Smooth muscle cell (in vitro differentiated cells): ENCODE data around the gene EPDR1. TPM values are rescaled to one million over a fixed set of nuclear protein-coding genes. Genes with fewer than 3 reads are reported as not detected.

Source experiments
- DNase-seq: peaks from one replicate; lab custom pipeline; 2025; ENCODE audit not compliant: unreplicated experiment; lab: John Stamatoyannopoulos, UW
- H2AFZ ChIP-seq: fragments of 200-600 bp; sonication (generic); 2 replicates; pipeline ENCODE4 v1.6.0; 2016; ENCODE audit warnings: antibody characterized with exemption, low read depth, mild to moderate bottlenecking
- H3F3A ChIP-seq: fragments of 200-600 bp; sonication (generic); 2 replicates; pipeline ENCODE4 v1.6.0; 2017; ENCODE audit warnings: antibody characterized with exemption, low read depth
- H3K27ac ChIP-seq: fragments of 200-600 bp; sonication (generic); 2 replicates; pipeline ENCODE4 v1.5.1; 2016; ENCODE audit warnings: low read depth, mild to moderate bottlenecking
- H3K27me3 ChIP-seq: fragments of 200-600 bp; sonication (generic); 2 replicates; pipeline ENCODE4 v1.6.1; 2016; ENCODE audit warnings: low read depth, mild to moderate bottlenecking
- H3K36me3 ChIP-seq: fragments of 200-600 bp; sonication (generic); 2 replicates; pipeline ENCODE4 v1.5.1; 2016; ENCODE audit warnings: low read depth
- H3K4me1 ChIP-seq: fragments of 200-600 bp; sonication (generic); 2 replicates; pipeline ENCODE4 v1.5.1; 2016; ENCODE audit warnings: low read depth
- H3K4me2 ChIP-seq: fragments of 200-600 bp; sonication (generic); 2 replicates; pipeline ENCODE4 v1.6.0; 2016; ENCODE audit warnings: mild to moderate bottlenecking
- H3K4me3 ChIP-seq: fragments of 200-600 bp; sonication (generic); 2 replicates; pipeline ENCODE4 v1.5.1; 2016; ENCODE audit warnings: mild to moderate bottlenecking
- H3K79me2 ChIP-seq: fragments of 200-600 bp; sonication (generic); 2 replicates; pipeline ENCODE4 v1.6.0; 2016; ENCODE audit warnings: low read depth, mild to moderate bottlenecking
- H3K9ac ChIP-seq: fragments of 200-600 bp; sonication (generic); 2 replicates; pipeline ENCODE4 v1.6.0; 2016; ENCODE audit warnings: low read depth
- H3K9me3 ChIP-seq: fragments of 200-600 bp; sonication (generic); replicated peaks from 2 replicates; pipeline ENCODE4 v1.5.1; 2016; ENCODE audit warnings: low read depth
- H4K20me1 ChIP-seq: fragments of 200-600 bp; sonication (generic); 2 replicates; pipeline ENCODE4 v1.6.0; 2016; ENCODE audit warnings: low read depth
- CTCF ChIP-seq: fragments of 200-600 bp; sonication (generic); IDR thresholded peaks from 2 replicates; pipeline ENCODE4 v1.5.1; 2017; ENCODE audit warnings: borderline replicate concordance, mild to moderate bottlenecking, antibody characterized with exemption; ENCODE audit not compliant: insufficient read depth, poor library complexity, severe bottlenecking
- WGBS: methylation state at CpG from one replicate; pipeline ENCODE4 v1.1.7; 2016; ENCODE audit warnings: low lambda C conversion rate; 5-methylcytosine and 5-hydroxymethylcytosine counted together
- polyA plus RNA-seq: library from polyadenylated mRNA; unstranded; fragments of >200 nt; fragmentation: Nextera tagmentation; extraction: Ambion mirVana; gene quantifications from 2 replicates; pipeline ENCODE4 v1.2.1, GENCODE V29; 2016
- total RNA-seq: library from RNA; depleted of rRNA; stranded (reverse); fragments of >200 nt; gene quantifications from 2 replicates; pipeline ENCODE4 v1.2.3, GENCODE V29; 2014

Gene EPDR1
- total and polyA plus RNA-seq, 2 experiments from 2014 or later: 11.1 to 17.1 TPM

GRCh38 chr7:37988721-37989650 lies 68.5 kb downstream of the EPDR1 start:
- H3K27me3 ChIP-seq: peaks cover 6% of the 10 kb centered on the region
- H3K4me1 ChIP-seq: peaks cover 18% of the 10 kb centered on the region
- no peaks in the 10 kb centered on the region for H3F3A ChIP-seq
- H3K4me2 ChIP-seq: no peak overlapping the region
- H3K9ac ChIP-seq: no peak overlapping the region
- no peak for TF ChIP-seq CTCF
- no peak overlapping the region for H3K4me3 ChIP-seq
- H3K79me2 ChIP-seq: no peaks in the 10 kb centered on the region
- no peak for DNase-seq
- no peak overlapping the region for H3K27ac ChIP-seq
- H3K36me3 ChIP-seq: no peaks in the 10 kb centered on the region
- no peak overlapping the region for H2AFZ ChIP-seq
- WGBS: 93% methylated on average over 7 of the region's 7 CpGs
- no peaks in the 10 kb centered on the region for H4K20me1 ChIP-seq
- no peaks in the 10 kb centered on the region for H3K9me3 ChIP-seq

GRCh38 chr7:37990337-37990736 lies 69.9 kb downstream of the EPDR1 start:
- Histone ChIP-seq H3K9me3 (no peaks in the 10 kb centered on the region), H3K79me2 (no peaks in the 10 kb centered on the region), H3F3A (no peaks in the 10 kb centered on the region), H4K20me1 (no peaks in the 10 kb centered on the region), H3K4me3 (no peak overlapping the region), H3K36me3 (no peaks in the 10 kb centered on the region), H3K27ac (no peak overlapping the region), H3K9ac (no peak overlapping the region), H3K4me1 (peaks cover 18% of the 10 kb centered on the region), H3K4me2 (no peak overlapping the region), H3K27me3 (no peaks in the 10 kb centered on the region), H2AFZ (no peak overlapping the region)
- 93% methylated on average over 3 of the region's 3 CpGs for WGBS
- TF ChIP-seq CTCF: no peak
- no peak for DNase-seq

GRCh38 chr7:37993060-37993501 lies 72.6 kb downstream of the EPDR1 start:
- H3K4me1 ChIP-seq: no peaks in the 10 kb centered on the region

More at GRCh38 chr7:37993060-37993501, 72.6 kb downstream of the EPDR1 start:
- no peak overlapping the region for H3K4me3 ChIP-seq
- TF ChIP-seq CTCF: no peak
- no peak overlapping the region for H3K4me2 ChIP-seq
- H4K20me1 ChIP-seq: no peaks in the 10 kb centered on the region
- no peaks in the 10 kb centered on the region for H3F3A ChIP-seq
- no peaks in the 10 kb centered on the region for H3K9me3 ChIP-seq
- 68% methylated on average over 2 of the region's 2 CpGs for WGBS
- no peaks in the 10 kb centered on the region for H3K79me2 ChIP-seq
- no peak for DNase-seq
- no peak overlapping the region for H3K27ac ChIP-seq
- no peaks in the 10 kb centered on the region for H3K27me3 ChIP-seq
- H2AFZ ChIP-seq: no peak overlapping the region
- H3K9ac ChIP-seq: no peak overlapping the region
- H3K36me3 ChIP-seq: no peaks in the 10 kb centered on the region
